UCSD-AML1 (cell line): Measurements from ENCODE around the gene EMILIN3.

Experiments used
- DNase-seq: peaks from one replicate; lab custom pipeline; 2025; ENCODE audit not compliant: unreplicated experiment; lab: John Stamatoyannopoulos, UW

EMILIN3 gene

GRCh38 chr20:41391587-41392001 is 25.0 kb upstream of the EMILIN3 start:
- no peak for DNase-seq

DNA sequence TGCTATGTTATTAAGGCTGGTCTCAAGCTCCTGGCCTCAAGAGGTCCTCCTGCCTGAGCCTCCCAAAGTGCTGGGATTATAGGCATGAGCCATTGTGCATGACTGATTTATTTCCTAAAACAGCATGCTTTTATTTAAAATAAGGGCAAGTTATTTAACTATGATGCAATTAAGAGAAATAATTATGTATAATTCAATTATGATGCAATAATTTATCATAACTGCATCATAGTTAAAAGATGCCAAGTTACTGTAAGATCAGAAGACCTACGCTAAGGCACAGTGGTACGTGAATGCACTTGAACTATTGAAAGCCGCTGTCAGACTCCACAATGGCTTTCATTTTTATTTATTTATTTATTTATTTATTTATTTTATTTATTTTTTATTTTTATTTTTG is 24.3 kb upstream of the EMILIN3 start:
- DNase-seq: no peak

- no peak for DNase-seq
These were observed 20.8 kb upstream of the EMILIN3 start for GRCh38 chr20:41387444-41387851.

GRCh38 chr20:41386502-41387427 is 20.1 kb upstream of the EMILIN3 start:
- DNase-seq: no peak

- DNase-seq: no peak
These were observed 16.2 kb upstream of the EMILIN3 start for GRCh38 chr20:41382791-41383305.

- no peak for DNase-seq
These were observed 14.1 kb upstream of the EMILIN3 start for GRCh38 chr20:41380551-41381193.

DNA sequence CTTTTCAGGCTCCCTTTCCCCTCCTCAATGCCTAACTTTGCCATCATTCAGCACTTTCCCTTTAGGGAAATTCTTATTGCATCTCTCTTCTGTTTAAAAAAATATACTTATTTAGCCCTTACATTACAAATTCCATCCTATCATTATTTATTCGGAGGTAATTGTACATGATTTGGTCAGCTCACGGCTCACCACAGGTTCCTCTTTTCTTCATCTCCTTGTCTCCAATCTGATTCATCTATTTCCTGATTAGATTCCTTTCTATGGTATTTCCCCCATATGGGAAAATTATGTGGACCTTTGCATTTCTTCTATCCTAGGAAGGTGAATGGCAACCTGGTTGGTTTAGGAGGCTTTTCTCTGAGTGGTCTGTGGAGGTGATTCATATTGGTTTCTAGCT is 12.9 kb upstream of the EMILIN3 start:
- DNase-seq: no peak

DNA sequence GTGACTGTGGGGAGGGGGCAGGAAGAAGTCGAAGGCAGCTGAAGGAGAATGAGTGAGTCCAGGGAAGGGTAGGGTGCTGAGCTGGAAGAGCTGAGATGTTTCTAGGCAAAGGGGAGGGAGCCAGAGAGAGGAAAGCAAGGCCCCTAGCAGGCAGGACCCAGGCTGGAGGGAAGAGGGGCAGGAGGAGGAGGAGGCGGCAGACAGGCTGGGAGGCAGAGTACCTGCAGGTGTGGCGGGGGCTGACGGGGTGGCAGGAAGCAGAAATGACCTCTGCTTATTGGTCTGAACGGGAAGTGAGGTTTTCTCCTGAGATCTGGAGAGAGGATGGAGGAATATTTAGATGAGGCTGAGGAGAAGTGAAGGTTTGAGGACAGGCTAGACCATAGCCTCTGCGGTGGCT is 10.7 kb upstream of the EMILIN3 start:
- no peak for DNase-seq

DNA sequence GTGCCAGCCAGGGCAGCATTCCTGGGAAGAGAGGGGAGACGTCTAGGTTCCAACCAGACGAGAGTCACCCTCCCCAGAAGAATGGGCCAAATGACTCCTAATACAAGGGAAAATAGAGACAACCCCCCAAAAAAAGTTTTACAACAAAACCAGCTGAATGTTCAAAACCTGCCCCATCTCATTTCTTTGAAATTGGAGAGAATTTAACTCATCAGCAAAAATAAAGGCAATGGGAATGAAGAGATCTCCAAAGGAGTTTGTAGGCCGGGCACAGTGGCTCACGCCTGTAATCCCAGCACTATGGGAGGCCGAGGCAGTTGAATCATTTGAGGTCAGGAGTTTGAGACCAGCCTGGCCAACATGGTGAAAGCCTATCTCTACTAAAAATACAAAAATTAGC is 9.7 kb upstream of the EMILIN3 start:
- no peak for DNase-seq

GRCh38 chr20:41375846-41376245 is 9.2 kb upstream of the EMILIN3 start:
- DNase-seq: no peak

DNA sequence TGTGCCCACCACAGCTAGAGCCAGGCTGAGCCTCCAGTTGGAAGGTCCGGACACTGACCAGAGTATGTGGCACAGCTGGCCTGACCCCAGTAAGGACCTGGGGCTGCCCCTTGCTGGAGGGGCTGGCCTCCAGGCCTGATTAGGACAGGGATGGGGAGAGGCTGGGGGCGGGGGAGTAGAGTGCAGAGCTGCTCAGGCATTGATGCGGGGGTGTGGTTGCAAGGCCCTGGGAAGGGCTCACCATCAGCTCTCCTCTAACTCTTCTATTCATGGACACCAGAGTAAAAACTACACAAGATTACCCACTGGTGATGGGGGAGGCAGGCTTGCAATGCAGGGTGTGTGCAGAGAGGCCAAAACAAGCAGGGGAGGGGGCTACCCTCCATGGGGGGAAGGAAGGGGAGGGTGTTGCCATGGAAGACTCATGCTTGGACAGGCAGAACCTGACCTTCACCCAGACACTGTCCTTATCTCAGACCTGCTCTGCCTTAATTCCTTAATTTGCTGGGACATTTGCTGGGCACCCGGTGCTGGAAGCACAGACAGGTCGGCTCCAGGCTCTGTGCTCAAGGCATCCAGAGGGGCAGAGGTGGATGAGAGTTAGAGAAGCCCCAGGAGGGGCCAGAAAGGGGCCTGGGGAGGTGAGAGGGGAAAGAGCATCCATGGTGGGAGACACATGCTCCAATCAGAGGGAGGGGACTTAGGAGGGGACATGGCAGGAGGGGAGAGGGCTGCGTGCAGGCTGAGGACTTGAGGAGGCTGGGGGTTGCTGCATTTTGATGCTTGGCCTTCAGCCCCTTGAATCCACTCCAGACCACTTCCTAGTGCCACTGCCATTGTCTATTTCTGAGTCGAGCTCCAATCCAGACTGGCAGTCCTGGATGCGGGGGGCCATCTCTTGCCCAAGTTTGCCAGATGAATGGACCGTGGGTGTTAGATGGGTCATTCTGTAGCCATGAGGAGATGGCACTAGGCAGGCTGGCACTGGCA is 7.6 kb upstream of the EMILIN3 start:
- DNase-seq: no peak

DNA sequence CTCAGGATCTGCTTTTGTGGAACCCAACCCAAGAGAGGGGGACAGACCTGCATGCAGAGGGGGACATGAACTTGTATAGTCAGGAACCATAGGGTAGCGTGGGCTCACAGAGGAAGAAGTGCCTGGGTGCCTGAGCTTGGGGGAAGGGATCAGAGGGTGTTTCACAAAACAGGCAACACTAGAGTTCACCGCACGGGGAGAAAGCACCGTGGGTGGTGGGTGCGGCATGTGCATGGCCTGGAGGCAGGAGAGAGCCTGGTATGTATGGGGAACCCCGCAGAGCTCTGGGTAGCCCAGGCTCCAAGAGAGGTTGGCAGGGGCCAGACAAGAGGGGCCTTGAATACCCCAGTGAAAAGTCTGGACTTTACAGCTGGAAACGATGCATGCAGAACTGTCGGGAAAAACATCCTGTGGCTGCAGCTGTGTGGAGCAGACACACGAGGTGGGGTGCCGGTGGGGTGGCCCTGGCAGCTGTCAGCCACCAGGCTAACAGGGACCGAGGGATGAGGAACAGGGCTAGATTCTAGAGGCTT is 6.7 kb upstream of the EMILIN3 start:
- no peak for DNase-seq

- DNase-seq: no peak
These were observed 4.8 kb upstream of the EMILIN3 start for GRCh38 chr20:41371371-41371770.

GRCh38 chr20:41370176-41370575 is 3.6 kb upstream of the EMILIN3 start:
- DNase-seq: no peak

- DNase-seq: no peak
These were observed 3.1 kb upstream of the EMILIN3 start for GRCh38 chr20:41369673-41370072.

- DNase-seq: no peak
These were observed 1.3 kb upstream of the EMILIN3 start for GRCh38 chr20:41367956-41368355.

DNA sequence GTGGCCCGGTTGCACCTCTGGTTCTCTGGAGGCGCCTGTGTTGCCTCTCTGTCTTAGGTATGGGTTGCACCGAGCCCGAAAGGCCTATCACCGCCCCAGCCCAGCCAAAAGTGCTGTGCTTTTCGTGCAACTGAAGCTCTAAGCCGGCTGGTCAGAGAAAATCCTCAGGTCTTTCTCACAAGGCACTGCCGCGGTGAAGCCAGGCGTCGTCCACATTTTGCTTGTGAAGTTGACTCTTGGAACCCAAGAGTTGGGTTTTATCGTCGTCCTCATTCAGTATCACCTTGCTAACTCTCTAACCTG is 726 bp upstream of the EMILIN3 start:
- DNase-seq: no peak

DNA sequence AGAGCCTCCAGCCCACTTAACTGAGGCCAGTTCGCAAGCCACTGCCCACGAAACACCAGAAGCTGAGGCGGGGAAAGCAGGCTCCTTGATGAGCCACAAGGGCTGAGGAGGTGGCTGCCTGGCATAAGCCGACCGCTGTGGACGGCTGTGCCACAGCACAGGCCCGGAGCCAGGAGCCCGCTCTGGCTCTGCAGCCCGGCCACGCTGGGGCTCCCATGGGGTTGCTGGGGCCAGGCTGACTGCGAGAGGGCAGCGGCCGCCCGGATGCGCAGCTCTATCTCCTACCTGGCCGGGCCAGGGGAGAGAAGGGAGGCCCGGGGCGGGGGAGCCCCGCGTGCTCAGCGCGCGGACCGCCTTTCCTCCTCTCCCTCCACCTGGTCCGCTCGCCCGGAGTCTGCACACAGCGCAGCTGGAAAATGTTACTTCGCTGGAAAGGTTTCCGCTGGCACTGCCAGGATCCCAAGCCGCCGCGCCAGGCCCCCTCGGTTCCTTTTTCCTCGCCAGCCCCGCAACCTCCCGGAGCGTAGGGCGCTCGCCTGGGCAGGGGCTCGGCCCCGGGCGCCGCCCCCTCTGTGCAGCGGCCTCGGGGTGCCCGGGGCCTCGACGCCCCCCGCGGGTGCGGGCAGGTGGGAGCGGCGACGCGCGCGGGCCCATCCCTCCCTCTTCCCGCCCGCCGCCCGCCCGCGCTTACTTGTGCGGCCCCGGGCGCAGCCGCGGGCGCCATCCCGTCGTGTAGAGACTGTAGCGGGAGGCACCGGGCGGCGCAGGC is 657 bp downstream of the EMILIN3 start:
- no peak for DNase-seq

DNA sequence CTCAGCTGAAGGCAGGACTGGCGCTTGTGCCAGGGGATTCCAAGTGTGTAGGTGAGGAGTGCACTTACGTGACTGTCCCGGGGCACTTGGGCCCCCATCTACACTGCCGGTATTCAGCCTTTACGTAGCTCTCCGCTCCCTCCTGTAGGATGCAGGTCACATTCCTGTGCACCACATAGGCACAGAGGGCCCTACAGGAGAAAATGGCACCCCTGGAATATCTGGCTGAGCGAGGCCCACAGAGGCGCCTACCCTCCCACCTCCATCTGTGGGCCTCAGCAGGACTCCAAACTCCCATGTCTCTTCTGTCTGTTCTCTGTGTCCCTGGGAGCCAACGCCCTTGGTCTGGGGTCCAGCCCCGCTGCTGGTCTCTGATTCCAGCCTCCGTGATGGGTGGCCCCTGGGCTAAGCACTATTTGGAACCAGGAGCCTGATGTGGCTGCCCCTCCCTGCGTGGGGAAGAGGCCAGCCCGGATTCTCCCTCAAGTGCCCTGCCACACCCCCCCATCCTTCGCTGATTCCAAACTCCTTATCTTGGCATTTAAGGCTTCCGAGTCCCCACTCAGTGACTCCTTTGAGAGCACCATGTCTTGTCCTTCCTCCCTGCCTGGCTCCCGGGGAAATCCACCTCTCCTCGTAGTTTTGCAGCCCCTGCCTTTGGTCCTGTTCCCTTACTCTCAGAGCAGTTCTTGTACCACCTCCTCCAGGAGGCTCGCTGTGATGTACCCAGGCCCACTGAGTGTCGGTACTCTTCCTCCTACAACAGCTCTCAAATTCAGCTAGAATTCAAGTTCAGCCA is 1.5 kb downstream of the EMILIN3 start:
- no peak for DNase-seq
